NCI-H446 (cell line): ENCODE data around the gene RALY.
A peak's percentile ranks its signal among the peaks of the same experiment; 100 is the strongest.

Experiments
- DNase-seq, 2 experiments: peaks; one replicate each; lab custom pipeline; 2025; lab: John Stamatoyannopoulos, UW

The RALY gene

GRCh38 chr20:33986560-33987216, 7.0 kb upstream of the RALY start:
- no peak for DNase-seq

GRCh38 chr20:33990075-33990474, 3.6 kb upstream of the RALY start:
- DNase-seq = no peak

- DNase-seq = no peak
Observed at GRCh38 chr20:33991502-33991901, 2.2 kb upstream of the RALY start.

GRCh38 chr20:33992145-33992922, 1.4 kb upstream of the RALY start:
- peak in 1 of 2 experiments; percentile 55 for DNase-seq

GRCh38 chr20:33992923-33993575, 662 bp upstream of the RALY start:
- DNase-seq = peak; percentile 99 to 100

GRCh38 chr20:33994222-33994913, 657 bp downstream of the RALY start:
- DNase-seq = peak; percentile 64 to 85

GRCh38 chr20:33995053-33995831, 1.5 kb downstream of the RALY start:
- peak in 1 of 2 experiments; percentile 15 for DNase-seq

- no peak for DNase-seq
Observed at GRCh38 chr20:33999025-33999649, 5.4 kb downstream of the RALY start.

GRCh38 chr20:34001378-34001777, 7.7 kb downstream of the RALY start:
- no peak for DNase-seq

- no peak for DNase-seq
Observed at GRCh38 chr20:34004227-34004626, 10.5 kb downstream of the RALY start.

GRCh38 chr20:34004790-34005457, 11.2 kb downstream of the RALY start:
- no peak for DNase-seq

GRCh38 chr20:34006619-34007018, 12.9 kb downstream of the RALY start:
- DNase-seq = no peak

- DNase-seq = no peak
Observed at GRCh38 chr20:34008477-34008876, 14.8 kb downstream of the RALY start.

- no peak for DNase-seq
Observed at GRCh38 chr20:34010405-34010931, 16.8 kb downstream of the RALY start.

- no peak for DNase-seq
Observed at GRCh38 chr20:34011275-34011674, 17.6 kb downstream of the RALY start.

GRCh38 chr20:34012330-34012729, 18.6 kb downstream of the RALY start:
- no peak for DNase-seq

GRCh38 chr20:34012735-34013134, 19.0 kb downstream of the RALY start:
- DNase-seq = no peak

GRCh38 chr20:34013554-34013953, 19.8 kb downstream of the RALY start:
- no peak for DNase-seq

GRCh38 chr20:34014878-34015277, 21.2 kb downstream of the RALY start:
- no peak for DNase-seq
